ENCODE data around the gene SNRNP70.

SNRNP70 gene

DNA sequence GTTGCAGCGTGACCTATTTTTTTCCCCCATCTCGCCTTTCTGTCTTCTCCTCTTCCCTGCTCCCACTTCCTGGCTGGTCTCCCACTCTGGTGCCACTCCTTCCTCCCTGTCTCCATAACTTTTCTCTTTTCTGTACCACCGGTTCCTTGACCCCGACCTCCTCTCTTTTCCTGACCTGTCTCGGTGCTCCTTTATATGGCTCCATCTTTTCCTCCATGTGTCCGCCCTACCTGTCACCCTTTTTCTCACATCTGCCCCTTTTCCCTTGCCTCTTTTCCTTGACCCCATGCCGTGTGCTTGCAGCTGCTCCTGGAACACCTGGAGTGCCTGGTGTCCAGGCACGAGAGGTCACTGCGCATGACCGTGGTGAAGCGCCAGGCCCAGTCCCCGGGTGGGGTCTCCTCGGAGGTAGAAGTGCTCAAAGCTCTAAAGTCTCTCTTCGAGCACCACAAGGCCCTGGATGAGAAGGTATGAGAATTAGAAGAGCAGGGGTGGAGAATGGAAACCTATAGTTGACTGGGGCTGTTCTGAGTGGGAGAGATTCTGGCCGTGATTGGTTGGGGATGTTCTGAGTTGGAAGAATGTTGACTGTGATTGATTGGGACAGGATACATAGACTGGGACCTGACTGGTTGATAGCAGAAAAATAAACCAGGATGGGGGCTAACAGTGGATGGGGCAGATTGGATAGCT lies 43.4 kb downstream of the SNRNP70 start:
- peaks cover 0 to 8% of the 10 kb centered on the region in 2 donors for H3K27me3 ChIP-seq
- H3K36me3 ChIP-seq: no peaks in the 10 kb centered on the region
- peak overlapping the region; percentile 35 to 40 for H3K27ac ChIP-seq
- no peaks in the 10 kb centered on the region for H3K9me3 ChIP-seq
- intact Hi-C loops (cut with DNase I; ENCODE audit: low total_unique reads): no loop called here
- H3K4me1 ChIP-seq: peaks cover 0 to 29% (median 15%) of the 10 kb centered on the region in 4 donors
- TF ChIP-seq, protein P1, sequence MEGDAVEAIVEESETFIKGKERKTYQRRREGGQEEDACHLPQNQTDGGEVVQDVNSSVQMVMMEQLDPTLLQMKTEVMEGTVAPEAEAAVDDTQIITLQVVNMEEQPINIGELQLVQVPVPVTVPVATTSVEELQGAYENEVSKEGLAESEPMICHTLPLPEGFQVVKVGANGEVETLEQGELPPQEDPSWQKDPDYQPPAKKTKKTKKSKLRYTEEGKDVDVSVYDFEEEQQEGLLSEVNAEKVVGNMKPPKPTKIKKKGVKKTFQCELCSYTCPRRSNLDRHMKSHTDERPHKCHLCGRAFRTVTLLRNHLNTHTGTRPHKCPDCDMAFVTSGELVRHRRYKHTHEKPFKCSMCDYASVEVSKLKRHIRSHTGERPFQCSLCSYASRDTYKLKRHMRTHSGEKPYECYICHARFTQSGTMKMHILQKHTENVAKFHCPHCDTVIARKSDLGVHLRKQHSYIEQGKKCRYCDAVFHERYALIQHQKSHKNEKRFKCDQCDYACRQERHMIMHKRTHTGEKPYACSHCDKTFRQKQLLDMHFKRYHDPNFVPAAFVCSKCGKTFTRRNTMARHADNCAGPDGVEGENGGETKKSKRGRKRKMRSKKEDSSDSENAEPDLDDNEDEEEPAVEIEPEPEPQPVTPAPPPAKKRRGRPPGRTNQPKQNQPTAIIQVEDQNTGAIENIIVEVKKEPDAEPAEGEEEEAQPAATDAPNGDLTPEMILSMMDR (IDR thresholded peaks at IDR 0.05): no peak
- peak overlapping the region in 1 of 2 donors; percentile 50 for H3K4me3 ChIP-seq
- no peak for DNase-seq

DNA sequence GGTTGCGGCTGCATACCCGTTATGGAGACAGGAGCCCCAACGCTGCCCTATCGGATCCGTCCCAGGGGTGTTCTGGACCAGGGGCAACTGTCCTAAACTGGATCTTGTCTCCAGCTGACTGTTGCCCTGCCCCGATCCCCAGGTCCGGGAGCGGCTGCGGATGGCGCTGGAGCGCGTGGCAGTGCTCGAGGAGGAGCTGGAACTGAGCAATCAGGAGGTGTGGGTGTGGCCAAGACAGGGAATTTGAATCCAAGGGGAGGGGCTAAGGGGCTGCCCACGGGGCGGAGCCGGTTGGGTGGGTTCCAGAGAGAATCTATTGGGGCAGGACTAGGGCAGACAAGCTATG lies 44.0 kb downstream of the SNRNP70 start:
- Histone ChIP-seq H3K4me1 (peaks cover 0 to 34% (median 17%) of the 10 kb centered on the region in 4 donors), H3K27ac (no peak overlapping the region), H3K9me3 (no peaks in the 10 kb centered on the region), H3K4me3 (no peak overlapping the region), H3K36me3 (no peaks in the 10 kb centered on the region), H3K27me3 (peaks cover 0 to 12% of the 10 kb centered on the region in 2 donors)
- TF ChIP-seq, protein P1 (IDR thresholded peaks at IDR 0.05): no peak
- intact Hi-C loops (cut with DNase I; ENCODE audit: low total_unique reads): no loop called here
- no peak for DNase-seq

DNA sequence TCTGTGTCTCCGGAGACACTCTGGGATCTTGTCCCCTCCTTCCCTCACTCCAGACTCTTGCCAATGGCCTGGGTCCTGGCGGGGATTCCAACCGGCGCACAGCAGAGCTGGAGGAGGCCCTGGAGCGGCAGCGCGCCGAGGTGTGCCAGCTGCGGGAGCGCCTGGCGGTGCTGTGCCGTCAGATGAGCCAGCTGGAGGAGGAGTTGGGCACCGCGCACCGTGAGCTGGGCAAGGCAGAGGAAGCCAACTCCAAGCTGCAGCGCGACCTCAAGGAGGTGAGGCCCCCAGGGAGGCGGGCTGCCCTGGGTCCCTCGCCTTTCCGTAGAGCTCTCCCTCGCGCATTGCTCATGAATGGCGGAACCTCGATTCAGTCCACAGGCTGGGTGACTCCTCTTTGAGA lies 45.1 kb downstream of the SNRNP70 start:
- peaks cover 0 to 34% (median 19%) of the 10 kb centered on the region in 4 donors for H3K4me1 ChIP-seq
- no peaks in the 10 kb centered on the region for H3K36me3 ChIP-seq
- no peak overlapping the region for H3K27ac ChIP-seq
- no peak overlapping the region for H3K4me3 ChIP-seq
- H3K27me3 ChIP-seq: peaks cover 0 to 24% of the 10 kb centered on the region in 2 donors
- no peaks in the 10 kb centered on the region for H3K9me3 ChIP-seq
- no peak for DNase-seq
- intact Hi-C loops (cut with DNase I; ENCODE audit: low total_unique reads): no loop called here
- TF ChIP-seq, protein P1 (IDR thresholded peaks at IDR 0.05): no peak

DNA sequence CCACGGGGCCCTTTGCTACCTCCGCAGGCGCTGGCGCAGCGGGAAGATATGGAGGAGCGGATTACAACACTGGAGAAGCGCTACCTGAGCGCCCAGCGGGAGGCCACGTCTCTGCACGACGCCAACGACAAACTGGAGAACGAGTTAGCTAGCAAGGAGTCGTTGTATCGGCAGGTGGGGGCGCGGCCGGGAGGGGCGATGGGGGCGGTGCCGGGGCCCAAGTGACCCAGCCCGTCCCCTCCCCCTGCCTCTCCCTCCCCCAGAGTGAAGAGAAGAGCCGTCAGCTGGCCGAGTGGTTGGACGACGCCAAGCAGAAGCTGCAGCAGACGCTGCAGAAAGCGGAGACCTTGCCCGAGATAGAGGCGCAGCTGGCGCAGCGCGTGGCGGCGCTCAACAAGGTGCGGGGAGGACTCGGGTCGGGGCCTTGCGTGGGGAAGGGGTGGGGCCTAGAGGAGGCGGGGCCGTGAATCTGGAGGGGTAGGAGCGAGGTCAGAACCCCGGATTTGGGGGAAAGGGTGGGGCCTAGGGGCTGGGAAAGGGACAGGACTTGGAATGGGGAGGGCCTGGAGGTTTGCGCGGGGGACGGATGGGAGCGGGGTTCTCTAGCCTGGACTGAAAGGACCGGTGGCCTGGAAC lies 47.8 kb downstream of the SNRNP70 start:
- Histone ChIP-seq H3K4me1 (peaks cover 0 to 27% (median 15%) of the 10 kb centered on the region in 4 donors), H3K36me3 (no peaks in the 10 kb centered on the region), H3K4me3 (peak overlapping the region; percentile 6 to 11), H3K27ac (no peak overlapping the region), H3K27me3 (peaks cover 0 to 39% of the 10 kb centered on the region in 2 donors), H3K9me3 (no peaks in the 10 kb centered on the region)
- DNase-seq: no peak
- TF ChIP-seq, protein P1 (IDR thresholded peaks at IDR 0.05): no peak
- intact Hi-C loops (cut with DNase I; ENCODE audit: low total_unique reads): no loop called here

DNA sequence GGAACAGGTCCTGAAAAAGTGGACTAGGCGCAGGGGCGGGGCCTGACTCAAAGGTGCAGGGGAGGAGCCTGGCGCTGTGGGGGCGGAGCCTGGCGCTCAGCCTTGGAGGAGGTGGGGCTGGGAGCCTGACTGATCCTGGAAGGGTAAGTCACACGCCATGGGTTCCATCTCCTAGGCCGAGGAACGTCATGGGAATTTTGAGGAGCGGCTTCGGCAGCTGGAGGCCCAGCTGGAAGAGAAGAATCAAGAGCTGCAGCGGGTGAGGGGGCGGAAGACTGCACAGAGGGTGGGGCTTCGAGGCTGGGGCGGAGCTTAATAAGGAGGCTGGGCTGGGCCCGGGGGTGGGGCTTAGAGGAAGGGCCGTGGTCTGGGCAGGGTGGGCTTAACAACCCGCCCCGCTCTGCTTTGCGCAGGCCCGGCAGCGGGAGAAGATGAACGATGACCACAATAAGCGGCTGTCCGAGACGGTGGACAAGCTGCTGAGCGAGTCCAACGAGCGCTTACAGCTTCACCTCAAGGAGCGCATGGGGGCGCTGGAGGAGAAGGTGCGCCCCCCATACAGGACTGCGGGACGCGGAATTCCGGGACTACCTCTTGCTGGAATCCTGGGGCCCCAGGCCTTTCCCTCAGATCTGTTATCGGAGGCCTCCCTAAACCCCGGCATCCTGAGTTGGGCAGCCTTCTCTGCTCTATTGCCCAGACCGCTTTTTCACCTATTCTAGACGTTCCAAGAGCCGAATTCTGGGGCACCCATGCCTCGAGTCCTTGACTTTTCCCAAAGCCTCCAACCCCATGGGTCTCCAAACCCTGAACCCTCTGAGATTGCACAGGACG lies 48.6 kb downstream of the SNRNP70 start:
- no peak for DNase-seq
- Histone ChIP-seq H3K36me3 (no peaks in the 10 kb centered on the region), H3K4me3 (peak overlapping the region; percentile 6 to 11), H3K9me3 (no peaks in the 10 kb centered on the region), H3K4me1 (peaks cover 0 to 20% (median 8%) of the 10 kb centered on the region in 4 donors), H3K27me3 (peaks cover 0 to 39% of the 10 kb centered on the region in 2 donors), H3K27ac (no peak overlapping the region)
- TF ChIP-seq, protein P1 (IDR thresholded peaks at IDR 0.05): no peak
- intact Hi-C loops (cut with DNase I; ENCODE audit: low total_unique reads): no loop called here
